HPDE6-E6E7 (cell line): ENCODE data around the gene IGFBP6.

Source experiments
- DNase-seq: peaks from one replicate; pipeline ENCODE4 v3.0.0; 2011; ENCODE audit warnings: missing footprints; ENCODE audit errors: extremely low spot score

IGFBP6 gene, protein sequence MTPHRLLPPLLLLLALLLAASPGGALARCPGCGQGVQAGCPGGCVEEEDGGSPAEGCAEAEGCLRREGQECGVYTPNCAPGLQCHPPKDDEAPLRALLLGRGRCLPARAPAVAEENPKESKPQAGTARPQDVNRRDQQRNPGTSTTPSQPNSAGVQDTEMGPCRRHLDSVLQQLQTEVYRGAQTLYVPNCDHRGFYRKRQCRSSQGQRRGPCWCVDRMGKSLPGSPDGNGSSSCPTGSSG

DNA sequence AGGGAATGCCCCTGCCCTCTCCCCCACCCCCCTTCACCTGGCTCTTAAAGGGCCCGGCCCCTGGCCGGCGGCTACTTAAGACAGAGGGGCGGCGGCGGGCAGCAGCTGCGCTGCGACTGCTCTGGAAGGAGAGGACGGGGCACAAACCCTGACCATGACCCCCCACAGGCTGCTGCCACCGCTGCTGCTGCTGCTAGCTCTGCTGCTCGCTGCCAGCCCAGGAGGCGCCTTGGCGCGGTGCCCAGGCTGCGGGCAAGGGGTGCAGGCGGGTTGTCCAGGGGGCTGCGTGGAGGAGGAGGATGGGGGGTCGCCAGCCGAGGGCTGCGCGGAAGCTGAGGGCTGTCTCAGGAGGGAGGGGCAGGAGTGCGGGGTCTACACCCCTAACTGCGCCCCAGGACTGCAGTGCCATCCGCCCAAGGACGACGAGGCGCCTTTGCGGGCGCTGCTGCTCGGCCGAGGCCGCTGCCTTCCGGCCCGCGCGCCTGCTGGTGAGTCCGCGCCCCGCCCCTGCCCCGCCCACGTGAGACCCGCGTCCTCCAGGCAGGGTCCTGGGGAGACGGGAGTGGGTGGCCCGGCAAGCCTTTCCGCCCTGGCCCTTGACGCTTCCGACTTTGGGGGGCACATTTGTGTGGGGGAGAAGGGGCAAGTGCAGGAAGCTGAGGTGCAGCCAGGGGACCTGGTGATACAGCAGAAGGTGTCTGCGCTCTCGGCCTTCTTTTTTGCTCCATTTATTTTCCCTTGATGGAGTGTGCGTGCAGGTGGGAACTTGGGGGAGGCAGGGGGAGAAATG, at the start of gene IGFBP6:
IGFBP6 (plus strand) TSS at position 104 of the 790 bp plus-strand sequence; CDS start at position 155, 51 bp downstream.
- no peak for DNase-seq

DNA sequence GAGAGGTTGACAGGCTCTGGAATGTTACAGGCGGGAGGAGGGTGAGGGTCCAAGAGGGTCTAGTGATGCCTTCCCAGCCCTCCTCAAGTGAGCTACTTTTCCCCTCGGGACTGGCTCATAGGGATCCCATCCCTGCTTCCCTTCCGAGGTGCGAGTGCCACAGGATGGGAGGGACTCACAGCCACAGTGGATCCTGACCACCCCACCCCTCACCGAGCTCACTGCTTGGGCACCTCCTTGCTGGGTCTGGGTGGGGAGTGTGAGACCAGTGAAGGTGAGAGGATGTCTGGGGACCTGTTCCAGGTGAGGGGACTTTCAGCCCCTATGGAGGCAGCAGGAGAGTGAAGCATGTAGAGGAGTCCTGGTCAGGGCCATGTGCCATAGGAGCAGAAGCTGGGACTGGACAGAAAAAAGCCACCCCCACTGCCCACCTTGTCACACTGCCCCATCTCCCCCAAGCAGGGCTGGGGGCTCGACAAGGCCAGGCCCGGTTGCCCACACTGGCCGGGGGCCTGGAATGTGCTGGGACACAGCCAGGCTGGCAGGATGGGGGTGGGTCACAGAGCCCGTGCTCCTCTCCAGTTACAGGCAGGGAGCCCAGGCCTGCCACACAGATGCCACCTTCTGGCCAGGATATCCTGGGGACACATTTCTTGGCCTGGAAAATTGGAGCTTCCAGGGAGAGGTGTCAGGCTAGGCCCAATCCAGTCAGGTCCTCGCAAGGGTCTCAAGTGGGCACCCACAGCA, 49.3 kb upstream of the IGFBP6 start:
- DNase-seq = no peak

DNA sequence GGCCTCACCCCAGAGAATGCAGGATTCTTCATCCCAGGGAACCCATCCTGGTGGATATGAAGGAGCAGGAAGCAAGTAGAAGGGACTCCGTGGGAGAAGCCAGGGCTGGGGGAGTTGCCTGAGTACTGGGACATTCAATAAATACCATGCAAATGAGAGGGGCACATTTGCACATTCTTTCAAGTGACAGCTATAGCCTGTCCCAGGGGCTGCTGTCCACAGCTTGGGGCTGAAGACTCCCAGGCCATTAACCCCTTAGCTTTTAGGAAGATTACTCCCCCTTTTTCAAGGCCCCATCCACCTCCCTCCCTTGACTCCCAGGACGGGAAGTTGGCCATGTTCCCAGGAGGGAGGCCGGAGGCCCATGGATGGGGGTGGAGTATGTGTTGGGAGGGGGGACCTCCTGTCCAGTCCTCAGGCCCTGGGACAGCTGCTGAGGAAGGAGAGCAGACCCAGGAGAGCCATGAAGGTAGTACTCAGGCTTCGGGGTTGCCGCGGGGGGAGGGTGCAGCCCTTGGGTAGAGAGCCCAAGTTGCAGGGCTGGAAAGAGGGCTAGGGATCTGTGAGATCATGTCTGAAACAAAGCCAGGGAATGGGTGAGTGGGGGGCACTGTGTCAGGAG, 48.6 kb upstream of the IGFBP6 start:
- DNase-seq = no peak

DNA sequence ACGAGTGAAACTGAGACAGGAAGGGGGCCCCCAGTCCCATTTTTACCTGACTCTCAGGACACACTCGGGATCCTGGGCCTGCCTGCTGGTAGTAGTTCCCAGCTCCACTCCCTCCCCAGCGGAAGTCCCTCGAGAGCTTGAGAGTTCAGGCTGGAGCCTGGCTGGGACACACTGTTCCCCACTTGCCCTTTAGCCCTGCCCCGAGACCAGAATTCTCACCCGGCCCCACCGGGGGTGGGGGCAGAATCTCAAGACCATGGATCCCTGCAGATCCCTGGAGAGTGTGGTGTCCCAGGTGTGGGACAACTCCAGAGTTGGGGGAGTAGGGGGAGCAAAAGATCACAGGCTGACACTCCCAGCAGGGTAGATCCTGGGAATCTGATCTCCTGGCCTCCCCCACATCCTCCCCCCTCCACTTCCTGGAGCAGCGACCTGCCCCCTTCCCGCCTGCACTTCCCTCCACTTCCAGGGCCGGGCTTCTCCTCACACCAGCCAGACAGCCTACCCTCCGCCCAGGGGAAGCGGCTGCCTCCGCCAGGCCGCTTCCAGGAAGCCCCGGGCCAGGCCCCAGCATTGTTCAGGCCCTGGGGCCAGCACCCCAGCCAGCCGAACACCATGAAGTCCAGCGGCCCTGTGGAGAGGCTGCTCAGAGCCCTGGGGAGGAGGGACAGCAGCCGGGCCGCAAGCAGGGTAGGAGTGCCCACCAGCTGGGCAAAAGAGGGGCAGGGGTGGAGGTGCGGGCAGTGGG, 47.7 kb upstream of the IGFBP6 start, which contains the start of gene TNS2:
TNS2 (plus strand) TSS at position 495 of the 748 bp plus-strand sequence; CDS start at position 616, 121 bp downstream.
- DNase-seq = no peak

DNA sequence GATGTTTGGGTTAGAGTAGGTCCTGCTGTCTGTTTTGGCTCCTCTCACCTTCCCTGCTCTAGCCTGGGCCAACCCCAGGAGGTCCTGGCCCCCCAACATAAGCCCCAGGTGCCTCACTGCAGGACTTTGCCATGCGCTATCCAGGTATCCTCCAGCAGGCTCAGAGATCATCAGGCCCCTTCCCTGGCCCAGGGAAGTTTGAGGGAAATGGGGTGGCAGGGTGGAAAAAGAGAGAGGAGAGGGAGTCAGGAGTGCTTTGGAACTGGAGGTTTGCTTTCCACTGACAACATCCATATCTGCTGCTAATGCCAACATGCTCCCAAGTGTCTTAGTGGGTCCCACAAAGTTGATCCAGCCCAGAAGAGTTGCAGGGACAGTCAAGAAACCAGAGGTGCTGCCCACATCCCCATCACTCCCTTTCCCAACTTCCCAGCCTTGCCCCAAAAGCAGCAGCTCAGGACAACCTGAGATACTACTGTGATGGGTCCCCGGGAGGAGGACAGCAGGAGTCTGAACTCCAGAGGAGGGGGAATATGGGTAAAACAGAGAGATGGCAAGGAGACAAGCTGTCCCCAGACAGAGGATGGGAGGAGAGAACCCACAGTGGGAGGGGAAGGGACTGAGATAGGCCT, 46.9 kb upstream of the IGFBP6 start:
- no peak for DNase-seq

DNA sequence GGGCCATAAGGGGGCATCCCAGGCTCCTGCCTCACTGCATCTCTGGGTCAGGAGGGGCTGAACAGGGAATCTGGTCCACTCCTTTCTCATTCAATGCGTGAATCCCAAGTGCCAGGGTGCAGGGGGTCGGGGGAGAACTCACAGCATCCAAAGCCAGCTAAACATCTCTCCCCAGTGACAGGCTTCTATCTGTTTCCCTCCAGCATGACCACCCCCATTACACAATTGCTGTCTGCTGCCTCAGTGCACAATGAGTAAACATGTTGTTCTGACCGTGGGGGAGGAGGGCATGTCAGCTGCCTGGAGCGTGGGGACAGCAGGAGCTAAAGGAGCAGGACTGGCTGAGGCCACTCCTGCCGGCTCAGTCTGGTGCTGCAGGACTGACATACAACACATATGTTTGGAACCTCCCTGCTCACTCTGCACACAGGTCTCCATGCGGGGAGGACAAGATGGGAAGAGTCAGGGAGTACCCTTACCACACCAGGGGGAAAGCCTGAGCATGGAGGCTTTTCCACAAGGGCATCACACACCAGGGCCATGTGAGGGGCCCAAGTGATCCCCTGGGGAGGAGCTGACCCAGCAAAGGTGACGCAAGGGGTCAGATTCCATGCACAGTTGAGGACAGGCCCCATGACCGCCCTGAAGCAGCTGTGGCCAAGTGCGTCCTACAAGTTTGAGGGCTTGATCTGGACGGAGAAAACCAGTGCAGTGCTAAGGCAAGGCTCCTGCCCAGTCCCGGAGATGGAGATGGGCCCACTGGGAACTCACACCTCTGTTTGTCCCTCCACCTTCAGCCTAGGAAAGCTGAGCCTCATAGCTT, 46.2 kb upstream of the IGFBP6 start:
- no peak for DNase-seq

DNA sequence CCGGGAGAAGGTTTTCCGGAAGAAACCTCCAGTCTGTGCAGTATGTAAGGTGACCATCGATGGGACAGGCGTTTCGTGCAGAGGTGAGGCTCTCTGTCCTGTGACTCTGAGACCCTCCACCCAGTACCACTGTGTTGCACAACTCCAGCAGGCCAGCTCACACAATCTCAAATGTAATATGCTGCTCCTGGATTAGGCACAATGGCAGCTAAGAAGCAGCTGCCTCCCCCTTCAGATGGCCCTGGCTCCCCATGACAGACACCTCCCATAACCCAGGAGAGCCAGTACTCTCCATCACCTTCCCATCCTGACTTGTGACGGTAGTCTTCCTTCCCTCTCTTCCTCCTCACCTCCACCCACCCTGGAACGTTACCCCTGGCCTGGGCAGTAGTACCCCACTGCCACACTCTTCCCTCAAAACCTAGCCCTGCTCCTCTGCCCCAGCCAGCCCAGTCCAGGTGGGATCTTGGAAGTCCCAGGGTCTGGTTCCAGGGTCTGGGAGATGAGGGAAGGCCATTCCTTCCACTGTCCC, 45.5 kb upstream of the IGFBP6 start:
- DNase-seq = no peak

DNA sequence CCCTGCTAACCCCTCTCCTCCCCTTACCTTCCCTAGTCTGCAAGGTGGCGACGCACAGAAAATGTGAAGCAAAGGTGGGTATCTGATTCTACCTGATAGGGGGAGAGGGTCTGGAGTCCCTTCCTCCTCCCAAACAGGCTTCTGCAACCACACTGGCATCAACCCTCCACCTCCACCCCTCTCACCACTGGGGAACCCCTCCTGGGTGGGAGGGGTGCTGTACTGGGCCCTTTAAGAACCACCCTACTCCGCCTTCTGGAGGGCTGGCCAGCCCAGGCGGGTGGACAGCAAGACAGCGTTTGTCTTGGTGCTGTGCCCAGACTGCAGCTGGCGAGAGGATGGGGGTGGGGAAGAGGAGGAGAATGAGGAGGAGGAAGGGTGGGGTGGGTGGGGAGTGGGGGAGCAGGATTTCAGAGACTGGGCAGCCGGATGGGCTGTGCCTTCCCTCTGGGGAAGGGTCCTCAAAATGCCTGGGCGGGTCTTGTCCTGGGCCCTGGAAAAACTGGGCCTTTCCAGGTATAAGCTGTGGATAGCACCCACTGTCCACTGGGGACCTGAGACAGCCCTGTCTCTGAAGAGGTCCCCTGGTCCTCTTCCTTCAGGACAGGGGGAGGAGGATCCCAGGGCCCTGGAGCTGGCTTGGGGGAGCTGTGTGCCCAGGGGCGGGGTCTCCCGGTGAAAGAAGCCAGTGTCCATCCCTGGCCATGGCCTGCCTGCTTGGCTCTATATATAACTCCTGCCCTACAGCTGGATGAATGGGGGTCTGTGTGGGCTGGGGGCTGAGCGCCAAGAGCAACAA, 44.8 kb upstream of the IGFBP6 start:
- DNase-seq = no peak

DNA sequence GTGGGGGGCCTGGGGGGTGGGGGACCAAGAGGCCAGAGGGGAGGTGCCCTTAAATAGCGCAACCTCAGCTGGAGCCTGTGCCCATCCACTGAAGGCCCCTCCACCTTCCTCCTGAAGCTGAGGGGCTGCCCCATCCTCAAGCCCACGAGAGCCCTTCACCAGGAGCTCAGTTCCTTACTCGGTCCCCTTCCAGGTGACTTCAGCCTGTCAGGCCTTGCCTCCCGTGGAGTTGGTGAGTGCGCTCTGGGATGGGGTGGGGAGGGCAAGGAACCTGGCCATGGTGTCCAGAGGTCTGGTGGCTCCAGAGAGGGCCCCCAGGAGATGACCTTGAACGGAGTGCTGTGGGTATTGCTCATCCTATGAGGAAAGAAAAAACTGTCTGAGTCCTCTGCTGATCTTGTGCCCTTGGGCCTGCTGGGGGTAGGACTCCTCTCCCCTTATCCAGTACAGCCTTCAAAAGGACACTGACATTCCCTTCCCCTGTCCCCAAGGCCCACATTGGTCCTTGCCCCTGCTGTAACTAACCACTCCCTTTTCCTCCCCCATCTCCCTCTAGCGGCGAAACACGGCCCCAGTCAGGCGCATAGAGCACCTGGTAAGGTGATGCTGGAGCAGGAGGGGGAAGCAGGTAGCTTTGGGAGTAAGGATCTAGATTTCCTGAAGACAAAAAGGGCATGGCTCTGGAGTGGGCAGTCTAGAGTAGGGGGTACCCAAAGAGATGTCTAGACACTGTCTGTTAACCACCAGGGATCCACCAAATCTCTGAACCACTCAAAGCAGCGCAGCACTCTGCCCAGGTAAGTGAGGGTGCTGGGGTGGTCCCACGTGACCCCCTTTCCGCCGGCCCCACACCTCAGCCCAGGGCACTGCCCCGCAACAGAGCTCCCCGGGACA, 44.0 kb upstream of the IGFBP6 start:
- DNase-seq = peak; percentile 59

DNA sequence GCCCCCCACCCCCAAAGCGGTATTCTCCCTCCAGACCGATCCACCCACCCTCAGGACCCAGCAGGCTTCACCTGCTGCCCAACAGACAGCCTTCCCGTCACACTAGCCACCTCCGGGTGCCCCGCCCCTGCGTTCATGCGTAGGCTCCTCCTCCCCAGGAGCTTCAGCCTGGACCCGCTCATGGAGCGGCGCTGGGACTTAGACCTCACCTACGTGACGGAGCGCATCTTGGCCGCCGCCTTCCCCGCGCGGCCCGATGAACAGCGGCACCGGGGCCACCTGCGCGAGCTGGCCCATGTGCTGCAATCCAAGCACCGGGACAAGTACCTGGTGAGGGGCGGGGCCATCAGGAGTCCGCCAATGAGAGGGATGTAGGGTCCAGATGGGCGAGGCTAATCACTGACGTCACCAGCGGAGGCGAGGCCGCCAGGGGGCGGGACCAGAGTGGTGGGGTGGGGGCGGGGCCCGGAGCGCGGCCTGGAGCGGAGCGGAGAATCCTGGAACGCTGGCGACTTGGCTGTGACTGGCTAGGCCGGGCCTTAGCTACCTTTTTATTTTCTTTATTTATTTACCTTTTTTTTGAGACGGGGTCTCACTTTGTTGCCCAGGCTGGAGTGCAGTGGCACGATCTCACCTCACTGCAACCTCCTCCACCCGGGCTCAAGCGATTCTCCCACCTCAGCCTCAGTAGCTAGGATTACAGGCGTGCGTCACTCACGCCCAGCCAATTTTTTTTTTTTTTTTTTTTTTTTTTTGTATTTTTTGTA, 43.2 kb upstream of the IGFBP6 start:
- DNase-seq = peak; percentile 95

DNA sequence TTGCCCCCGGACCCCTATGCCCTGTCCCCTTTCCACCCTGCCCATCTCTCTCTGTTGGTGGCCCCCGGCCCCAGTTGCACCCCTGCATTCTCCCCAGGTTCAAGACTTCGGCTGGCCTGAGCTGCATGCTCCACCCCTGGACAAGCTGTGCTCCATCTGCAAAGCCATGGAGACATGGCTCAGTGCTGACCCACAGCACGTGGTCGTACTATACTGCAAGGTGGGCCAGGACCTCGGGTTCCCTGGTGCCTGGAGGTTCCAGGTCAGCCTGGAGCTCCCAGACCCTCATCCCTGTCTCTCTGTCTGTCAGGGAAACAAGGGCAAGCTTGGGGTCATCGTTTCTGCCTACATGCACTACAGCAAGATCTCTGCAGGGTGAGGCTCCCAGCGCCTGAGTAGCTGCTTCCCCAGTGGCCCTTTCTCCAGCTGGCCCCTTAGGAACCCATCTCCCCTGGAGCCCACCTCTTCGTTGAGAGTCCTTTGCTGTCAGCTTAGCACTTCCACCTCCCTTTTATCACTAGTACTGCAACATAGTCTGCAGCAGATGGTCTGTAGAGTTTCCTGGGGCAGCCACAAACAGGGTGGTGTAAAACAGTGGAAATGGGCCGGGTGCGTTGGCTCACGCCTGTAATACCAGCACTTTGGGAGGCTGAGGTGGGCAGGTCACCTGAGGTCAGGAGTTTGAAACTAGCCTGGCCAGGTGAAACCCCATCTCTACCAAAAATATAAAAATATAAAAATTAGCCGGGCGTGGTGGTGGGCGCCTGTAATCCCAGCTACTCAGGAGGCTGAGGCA, 41.8 kb upstream of the IGFBP6 start:
- DNase-seq = no peak

DNA sequence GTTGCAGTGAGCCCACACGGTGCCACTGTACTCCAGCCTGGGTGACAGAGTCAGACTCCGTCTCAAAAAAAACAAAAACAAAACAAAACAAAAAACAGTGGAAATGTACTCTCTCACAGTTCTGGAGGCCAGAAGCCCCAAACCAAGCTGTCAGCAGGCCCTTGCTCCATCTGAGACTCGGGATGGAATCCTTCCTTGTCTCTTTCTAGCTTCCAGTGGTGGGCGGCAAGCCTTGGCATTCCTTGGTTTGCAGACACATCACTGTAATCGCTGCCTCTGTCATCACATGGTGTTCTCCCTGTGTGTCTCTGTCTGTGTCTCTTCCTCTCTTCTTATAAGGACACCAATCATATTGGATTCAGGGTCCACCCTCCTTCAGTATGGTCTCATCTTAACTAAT, 41.2 kb upstream of the IGFBP6 start:
- DNase-seq = no peak

DNA sequence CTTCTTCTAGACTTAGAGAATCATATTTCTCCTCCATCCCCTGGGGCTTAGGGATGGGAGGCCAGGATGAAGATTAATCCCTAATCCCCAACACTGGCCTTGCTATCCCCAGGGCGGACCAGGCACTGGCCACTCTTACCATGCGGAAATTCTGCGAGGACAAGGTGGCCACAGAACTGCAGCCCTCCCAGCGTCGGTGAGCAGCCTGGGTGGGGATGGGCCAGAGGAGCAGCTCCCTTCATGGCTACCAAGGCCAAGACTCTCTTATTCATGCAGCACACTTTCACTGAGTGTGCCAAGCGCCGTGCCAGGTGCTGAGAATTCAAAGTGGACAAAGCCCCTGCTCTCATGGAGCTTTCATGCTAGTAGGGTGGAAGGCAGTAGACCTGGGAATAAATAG, 40.6 kb upstream of the IGFBP6 start:
- DNase-seq = no peak

DNA sequence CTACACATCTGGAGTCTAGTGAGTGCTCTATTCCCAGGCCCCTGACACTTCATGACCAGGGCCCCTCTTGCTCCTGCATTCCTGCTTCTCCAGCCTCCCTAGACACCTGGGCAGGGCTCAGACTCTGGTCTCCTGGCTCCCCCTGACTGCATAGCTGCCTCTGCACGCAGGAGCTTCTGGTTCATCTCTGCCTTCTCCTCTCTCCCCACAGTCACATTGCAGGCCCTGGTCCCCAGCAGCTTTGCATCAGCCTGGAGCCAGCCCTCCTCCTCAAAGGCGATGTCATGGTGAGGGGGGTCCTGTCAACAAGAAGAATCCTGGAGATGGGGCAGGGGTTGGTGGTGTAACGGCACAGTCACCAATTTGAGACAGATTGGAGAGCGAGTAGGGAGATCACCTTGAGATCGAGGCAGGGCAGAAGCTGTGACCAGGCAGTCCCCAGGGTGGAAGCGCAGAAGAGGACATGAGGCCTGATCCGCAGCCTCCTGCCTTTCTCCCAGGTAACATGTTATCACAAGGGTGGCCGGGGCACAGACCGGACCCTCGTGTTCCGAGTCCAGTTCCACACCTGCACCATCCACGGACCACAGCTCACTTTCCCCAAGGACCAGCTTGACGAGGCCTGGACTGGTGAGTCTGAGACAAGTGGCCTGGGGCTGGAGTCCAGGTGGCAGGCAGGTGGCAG, 39.5 kb upstream of the IGFBP6 start:
- DNase-seq = no peak

DNA sequence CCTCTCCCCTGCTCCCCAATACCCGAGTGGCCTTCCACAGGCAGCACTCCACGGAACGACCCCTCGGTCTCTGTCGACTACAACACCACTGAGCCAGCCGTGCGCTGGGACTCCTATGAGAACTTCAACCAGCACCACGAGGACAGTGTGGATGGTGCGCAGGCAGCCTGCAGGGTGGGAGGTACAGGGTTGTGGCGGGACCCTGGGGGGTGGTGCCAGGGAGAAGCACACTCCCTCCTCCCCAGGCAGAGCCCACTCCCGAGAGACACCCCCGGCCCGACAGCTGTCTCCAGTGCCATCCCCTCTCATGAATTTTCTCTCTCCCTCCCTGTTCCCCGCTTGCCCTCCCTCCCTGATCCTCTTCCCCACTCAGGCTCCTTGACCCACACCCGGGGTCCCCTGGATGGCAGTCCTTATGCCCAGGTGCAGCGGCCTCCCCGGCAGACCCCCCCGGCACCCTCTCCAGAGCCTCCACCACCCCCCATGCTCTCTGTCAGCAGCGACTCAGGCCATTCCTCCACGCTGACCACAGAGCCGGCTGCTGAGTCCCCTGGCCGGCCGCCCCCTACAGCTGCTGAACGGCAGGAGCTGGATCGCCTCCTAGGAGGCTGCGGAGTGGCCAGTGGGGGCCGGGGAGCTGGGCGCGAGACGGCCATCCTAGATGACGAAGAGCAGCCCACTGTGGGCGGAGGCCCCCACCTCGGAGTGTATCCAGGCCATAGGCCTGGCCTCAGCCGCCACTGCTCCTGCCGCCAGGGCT, 38.6 kb upstream of the IGFBP6 start:
- DNase-seq = no peak
